Measurements from ENCODE around the gene MRPL54.

MRPL54 gene

DNA sequence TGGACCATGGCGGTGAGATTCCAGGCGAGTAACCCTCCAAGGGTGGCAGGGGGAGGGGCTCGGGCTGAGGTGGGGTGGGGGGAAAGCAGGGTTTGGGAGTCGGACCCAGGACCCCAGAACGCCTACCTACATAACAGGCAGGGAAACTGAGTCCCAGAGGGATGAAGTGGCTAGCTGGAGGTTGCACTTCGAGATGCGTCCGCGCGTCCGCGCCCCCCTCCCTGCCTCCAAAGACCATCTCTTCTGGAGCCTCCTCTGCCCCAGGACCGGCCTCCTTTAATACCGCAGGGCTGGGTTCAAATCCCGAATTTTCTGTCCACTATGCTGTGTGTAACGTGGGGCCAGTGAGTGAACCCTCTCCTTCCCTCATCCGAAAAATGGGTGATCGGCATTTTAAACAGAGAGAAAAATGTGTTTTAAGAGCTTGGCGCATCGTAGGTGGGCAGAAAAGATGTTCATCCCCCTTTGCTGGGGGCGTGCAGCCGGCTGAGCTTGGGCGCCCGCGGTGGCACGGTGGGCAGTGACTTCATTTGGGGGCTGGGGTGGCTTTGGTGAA lies 40.5 kb upstream of the MRPL54 start:
- Mint-ChIP-seq H3K4me1 (no peaks in the 10 kb centered on the region), H3K36me3 (ENCODE audit: low read depth) (no peaks in the 10 kb centered on the region), H3K27me3 (ENCODE audit: low read depth) (peaks cover 75% of the 10 kb centered on the region), H3K9me3 (no peaks in the 10 kb centered on the region), H3K27ac (no peak overlapping the region), H3K4me3 (peak overlapping the region; percentile 29 to 70 (median 36))
- TF ChIP-seq CTCF (IDR thresholded peaks at IDR 0.05; ENCODE audit: unreplicated experiment in 3 of 3) = no peak

DNA sequence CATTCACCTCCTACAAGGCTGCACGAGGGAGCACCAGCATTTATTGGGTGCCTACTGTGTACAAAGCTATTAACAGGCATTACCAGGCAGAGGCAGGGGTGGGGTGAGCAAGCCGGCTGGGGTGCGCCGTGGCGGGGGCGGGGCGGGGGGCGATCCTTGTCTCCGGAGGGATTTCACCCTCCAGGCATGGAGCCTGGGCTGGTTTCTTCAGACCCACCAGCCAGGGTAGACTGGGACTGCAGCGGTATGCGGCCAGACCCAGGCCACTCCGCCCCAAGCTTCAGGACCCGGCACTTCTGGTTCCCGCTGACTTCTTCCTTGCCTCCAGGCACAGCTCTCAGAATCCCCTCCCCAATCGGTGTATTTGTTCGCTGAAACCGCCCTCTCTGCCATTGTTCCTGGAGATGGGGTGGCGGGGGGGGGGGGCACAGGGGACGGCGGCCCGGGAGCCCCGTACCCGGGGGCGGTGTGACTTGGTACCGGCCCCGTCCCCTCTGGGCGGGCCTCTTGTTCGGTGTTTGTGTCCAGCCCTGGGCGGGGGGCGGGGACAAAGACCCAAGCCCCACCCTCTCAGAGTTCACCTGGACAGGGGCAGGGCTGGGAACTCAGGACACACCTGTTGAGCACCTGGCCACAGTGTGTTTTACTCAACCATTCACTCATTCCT lies 39.9 kb upstream of the MRPL54 start:
- Mint-ChIP-seq H3K36me3 (ENCODE audit: low read depth) (no peaks in the 10 kb centered on the region), H3K4me3 (peak overlapping the region in 2 of 3 experiments; percentile 36 to 70), H3K9me3 (no peaks in the 10 kb centered on the region)

DNA sequence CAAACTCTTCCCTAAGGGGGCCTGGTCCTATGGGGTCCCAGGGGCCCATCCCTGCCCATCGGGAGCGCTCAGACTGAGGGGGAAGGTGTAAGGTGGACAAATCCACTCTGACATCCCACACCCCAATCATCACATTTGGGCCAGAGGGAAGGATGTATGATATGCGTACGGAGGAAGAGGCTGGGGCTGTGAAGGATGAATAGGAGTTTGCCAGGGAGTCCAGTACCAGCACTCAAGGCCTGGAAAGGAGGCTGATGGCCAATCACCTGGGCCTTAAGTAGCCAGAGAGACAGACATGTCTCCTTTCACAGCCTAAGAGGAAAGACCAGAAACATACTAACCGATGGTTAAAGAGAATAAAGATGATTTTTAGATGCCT lies 39.4 kb upstream of the MRPL54 start:
- Mint-ChIP-seq H3K4me3 (peak overlapping the region in 2 of 3 experiments; percentile 18 to 33), H3K9me3 (no peaks in the 10 kb centered on the region), H3K27me3 (ENCODE audit: low read depth) (peaks cover 75% of the 10 kb centered on the region), H3K36me3 (ENCODE audit: low read depth) (no peaks in the 10 kb centered on the region), H3K27ac (no peak overlapping the region), H3K4me1 (no peaks in the 10 kb centered on the region)
- no peak for TF ChIP-seq CTCF (IDR thresholded peaks at IDR 0.05; ENCODE audit: unreplicated experiment in 3 of 3)

More for the DNA sequence above, 39.9 kb upstream of the MRPL54 start:
- Mint-ChIP-seq H3K4me1 (no peaks in the 10 kb centered on the region), H3K27me3 (ENCODE audit: low read depth) (peaks cover 75% of the 10 kb centered on the region), H3K27ac (no peak overlapping the region)
- TF ChIP-seq CTCF (IDR thresholded peaks at IDR 0.05; ENCODE audit: unreplicated experiment in 3 of 3) = no peak

DNA sequence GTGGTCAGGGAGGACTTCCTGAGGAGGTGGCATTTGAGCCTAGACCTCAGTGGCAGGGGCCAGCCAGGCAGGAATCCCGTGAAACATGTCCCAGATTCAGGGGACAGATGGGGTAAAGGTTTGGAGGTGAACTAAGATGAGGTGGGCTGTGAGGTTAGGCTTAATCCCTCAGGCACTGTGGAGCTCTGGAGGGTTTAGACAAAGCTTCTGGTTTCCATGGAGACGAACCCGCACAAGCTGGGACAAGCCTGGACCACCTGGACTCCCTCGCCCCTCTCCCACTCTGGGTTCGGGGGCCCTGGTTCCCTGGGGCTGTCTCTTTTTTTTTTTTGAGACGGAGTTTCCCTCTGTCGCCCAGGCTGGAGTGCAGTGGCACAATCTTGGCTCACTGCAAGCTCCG lies 38.6 kb upstream of the MRPL54 start:
- Mint-ChIP-seq H3K9me3 (no peaks in the 10 kb centered on the region), H3K36me3 (ENCODE audit: low read depth) (no peaks in the 10 kb centered on the region), H3K27ac (no peak overlapping the region), H3K4me3 (no peak overlapping the region), H3K4me1 (no peaks in the 10 kb centered on the region), H3K27me3 (ENCODE audit: low read depth) (peaks cover 71% of the 10 kb centered on the region)
- no peak for TF ChIP-seq CTCF (IDR thresholded peaks at IDR 0.05; ENCODE audit: unreplicated experiment in 3 of 3)

GRCh38 chr19:3725121-3725520 lies 37.4 kb upstream of the MRPL54 start:
- TF ChIP-seq CTCF (IDR thresholded peaks at IDR 0.05; ENCODE audit: unreplicated experiment in 3 of 3) = no peak
- no peaks in the 10 kb centered on the region for H3K36me3 Mint-ChIP-seq (ENCODE audit: low read depth)

More at GRCh38 chr19:3725121-3725520, 37.4 kb upstream of the MRPL54 start:
- Mint-ChIP-seq H3K27ac (no peak overlapping the region), H3K27me3 (ENCODE audit: low read depth) (peaks cover 64% of the 10 kb centered on the region), H3K9me3 (no peaks in the 10 kb centered on the region), H3K4me3 (no peak overlapping the region), H3K4me1 (no peaks in the 10 kb centered on the region)

All from nephron (organoid).